G401 (cell line): ENCODE data around the gene CRTAC1. TPM values are rescaled to one million over a fixed set of nuclear protein-coding genes. Genes with fewer than 3 reads are reported as not detected.

Experiments used
- DNase-seq: peaks from one replicate; pipeline ENCODE4 v3.0.0-alpha.2; 2015; ENCODE audit warnings: low spot score
- in situ Hi-C: cut with HindIII; loops from 2 replicates; pipeline ENCODE4 v1.10.0; 2016; ENCODE audit warnings: low sequenced_read_pairs, mixed read lengths
- total RNA-seq: library from RNA; depleted of rRNA; stranded (reverse); fragments of >200 nt; shearing (Covaris generic); gene quantifications from 2 replicates; pipeline ENCODE4 v1.2.3, GENCODE V29; 2014

The CRTAC1 gene
- total RNA-seq, 1 experiment from 2014 or later = 0.10 TPM

- no peak for DNase-seq
- in situ Hi-C loops = no loop called here
Measured at GRCh38 chr10:97886286-97886685, 144.1 kb downstream of the CRTAC1 start.

DNA sequence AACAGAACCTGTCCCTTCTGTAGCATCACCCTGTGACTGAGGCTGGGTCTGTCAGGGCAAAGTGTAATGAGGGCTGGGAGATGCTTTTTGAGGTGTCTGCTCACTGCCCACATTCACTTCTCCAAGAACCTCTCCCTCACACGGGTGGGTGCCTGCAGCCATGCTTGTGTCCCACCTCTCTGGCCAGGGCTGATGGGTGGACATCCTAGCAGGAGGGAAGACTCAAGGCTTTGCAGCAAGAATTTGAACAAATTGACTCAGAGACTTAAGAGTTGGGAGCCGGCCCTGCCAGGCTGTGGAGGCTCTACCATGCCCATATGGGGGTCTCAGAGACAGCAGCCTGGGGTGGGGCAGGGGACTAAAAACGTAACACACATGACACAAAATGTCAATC is 147.3 kb downstream of the CRTAC1 start:
- in situ Hi-C loops = no loop called here
- no peak for DNase-seq

- DNase-seq = no peak
- in situ Hi-C loops = no loop called here
Measured at GRCh38 chr10:97882142-97883091, 148.0 kb downstream of the CRTAC1 start.

DNA sequence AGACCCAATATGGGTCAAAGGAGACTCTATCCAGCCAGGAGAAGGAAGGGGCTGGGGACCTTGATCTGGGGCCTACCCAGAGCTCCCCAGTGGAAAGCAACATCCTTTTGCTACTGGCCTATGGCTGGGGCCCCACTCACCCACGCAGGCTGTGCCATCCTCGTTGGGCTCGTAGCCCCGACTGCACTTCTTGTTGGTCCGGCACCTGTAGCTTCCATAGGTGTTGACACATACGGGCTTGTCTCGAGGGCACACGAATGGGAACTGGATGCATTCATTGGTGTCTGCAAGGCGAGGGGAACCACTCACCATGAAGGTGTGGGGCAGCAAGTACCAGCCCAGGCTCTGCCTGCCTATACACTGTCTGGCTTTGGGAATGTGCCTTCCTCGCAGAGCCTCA is 150.3 kb downstream of the CRTAC1 start:
- no peak for DNase-seq
- in situ Hi-C loops = no loop called here

GRCh38 chr10:97879241-97879640 is 151.2 kb downstream of the CRTAC1 start:
- in situ Hi-C loops = no loop called here
- no peak for DNase-seq

DNA sequence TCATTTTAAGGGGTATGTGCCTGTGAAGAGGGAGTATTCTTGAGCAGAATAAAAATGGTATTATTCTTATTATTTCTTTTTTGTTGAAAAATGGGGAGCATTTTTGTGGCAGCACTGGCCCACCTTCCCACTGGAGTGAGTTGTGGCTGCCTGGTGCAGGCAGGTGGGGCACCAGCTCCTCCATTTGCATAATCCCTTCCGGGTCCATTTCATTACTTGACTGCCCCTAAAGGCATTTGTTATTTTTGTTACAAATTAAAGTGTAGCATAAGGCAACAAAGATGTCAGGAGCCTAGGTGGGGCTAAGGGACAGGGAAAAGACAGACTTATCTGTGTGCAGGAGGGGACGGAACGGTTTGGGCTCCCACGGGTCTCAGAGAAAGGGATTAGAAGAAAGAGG is 154.0 kb downstream of the CRTAC1 start:
- in situ Hi-C loops = no loop called here
- DNase-seq = no peak

DNA sequence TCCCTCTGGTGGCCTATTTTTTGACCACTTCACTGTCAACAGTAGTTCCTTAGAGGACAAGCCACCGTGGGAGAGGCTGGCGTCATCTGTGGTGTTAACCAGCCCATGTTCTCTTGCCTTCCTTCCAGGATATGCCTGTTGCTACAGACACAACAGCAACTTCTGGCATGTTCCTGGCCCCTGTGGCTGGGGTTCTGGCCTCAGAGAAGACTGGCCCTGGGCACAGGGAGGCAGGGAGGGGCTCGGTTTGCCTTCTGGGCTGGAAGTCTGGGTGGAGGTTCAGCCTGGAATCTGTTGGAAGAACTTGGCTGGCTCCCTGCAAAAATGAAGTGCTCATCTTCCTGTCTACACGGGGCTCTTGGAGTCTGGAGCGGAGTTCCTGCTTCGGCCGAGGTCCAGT is 155.0 kb downstream of the CRTAC1 start:
- DNase-seq = no peak
- in situ Hi-C loops = no loop called here

DNA sequence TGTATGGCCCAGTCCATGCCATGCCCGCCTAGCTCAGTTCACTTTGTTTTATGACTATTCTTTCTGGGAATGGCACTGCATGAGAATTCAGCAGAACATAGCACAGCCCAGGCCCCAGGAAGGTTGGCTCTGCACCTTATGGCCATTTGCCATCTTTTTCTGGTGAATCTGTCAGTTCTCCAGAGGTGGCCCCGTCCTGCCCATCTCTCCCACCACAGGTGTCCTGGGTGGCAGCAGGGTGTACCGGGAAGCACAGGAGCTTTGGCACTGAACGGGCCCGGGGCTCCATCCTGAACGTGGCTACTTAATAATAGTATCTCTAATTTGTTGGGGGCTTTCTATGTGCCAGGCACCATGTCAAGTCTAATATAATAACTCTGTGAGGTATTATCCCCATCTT is 156.1 kb downstream of the CRTAC1 start:
- in situ Hi-C loops = no loop called here
- DNase-seq = no peak

DNA sequence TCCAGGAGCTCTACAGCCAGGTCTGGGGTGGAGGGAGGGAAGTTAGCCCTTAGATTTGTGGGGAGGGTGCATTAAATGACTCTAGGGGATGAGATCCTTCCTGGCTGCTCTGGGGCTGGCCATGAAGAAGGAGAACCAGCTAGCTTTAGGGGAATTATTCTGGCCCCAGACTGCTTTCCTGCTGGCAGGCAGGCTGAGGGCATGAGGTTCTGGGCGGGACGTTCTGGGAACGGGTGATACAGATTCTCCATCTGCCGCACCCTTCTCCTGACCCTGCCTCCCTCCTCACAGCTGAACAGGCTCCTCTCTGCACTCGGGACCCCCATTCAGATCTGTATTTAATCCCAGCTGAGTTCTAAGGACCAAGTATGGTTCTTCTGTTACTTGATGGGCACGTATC is 156.9 kb downstream of the CRTAC1 start:
- DNase-seq = no peak
- in situ Hi-C loops = no loop called here

DNA sequence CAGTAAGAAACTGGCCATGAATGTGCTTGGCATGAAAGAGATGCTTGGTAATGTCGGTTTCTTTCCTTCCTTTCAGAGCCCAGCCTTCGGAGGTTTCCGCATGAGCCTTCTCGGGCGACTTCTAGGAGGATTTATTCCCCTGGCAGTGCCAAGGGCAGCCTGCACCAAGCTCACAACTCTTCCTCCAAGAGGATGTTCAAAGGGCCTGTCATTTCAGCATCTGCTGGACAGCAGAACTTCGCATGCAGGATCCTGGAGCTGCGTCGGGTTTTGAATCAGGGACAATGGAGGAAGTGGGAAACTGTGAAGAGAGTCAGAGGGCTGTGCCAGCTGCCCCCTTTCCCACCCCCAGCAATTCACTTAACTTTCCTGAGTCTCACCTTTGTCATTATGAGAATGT is 159.4 kb downstream of the CRTAC1 start:
- in situ Hi-C loops = no loop called here

GRCh38 chr10:97869091-97870042 is 161.1 kb downstream of the CRTAC1 start:
- in situ Hi-C loops = no loop called here
- peak; percentile 98 for DNase-seq

More for the DNA sequence above, 159.4 kb downstream of the CRTAC1 start:
- DNase-seq = no peak

GRCh38 chr10:97868134-97868685 is 162.2 kb downstream of the CRTAC1 start:
- no peak for DNase-seq
- in situ Hi-C loops = no loop called here

- in situ Hi-C loops = no loop called here
- DNase-seq = no peak
Measured at GRCh38 chr10:97867220-97867800, 163.1 kb downstream of the CRTAC1 start.

DNA sequence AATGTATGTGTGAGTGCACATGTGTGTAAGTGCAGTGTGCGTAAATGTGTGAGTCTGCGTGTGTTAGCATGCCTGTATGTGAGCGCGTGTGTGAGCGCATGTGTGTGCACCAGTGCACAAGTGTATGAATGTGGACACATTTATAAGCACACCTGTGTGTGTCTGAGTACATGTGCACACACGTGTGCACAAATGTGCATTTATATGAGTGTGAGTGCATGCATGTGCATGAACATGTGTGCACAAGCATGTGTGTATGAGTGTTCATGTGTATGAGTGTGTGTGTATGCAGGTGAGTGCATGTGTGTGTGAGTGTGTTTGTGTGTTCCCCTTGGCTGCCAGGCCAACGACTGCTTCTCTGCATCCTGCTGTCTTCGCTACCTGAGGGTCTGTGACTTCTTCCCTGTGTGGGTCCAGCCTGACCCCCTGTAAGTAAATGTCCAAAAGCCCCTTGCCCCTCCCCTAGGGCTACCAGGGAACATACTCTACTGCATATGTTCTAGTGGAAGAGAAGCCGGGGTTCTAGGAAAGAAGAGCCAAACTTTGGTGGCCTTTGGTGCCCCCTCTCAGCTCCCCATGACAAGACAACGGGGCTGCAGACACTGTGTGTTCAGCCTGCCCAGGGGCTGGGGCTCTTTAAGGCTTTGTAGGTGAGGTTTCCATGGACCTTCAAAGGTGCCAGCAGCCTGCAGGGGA is 163.7 kb downstream of the CRTAC1 start:
- in situ Hi-C loops = no loop called here
- no peak for DNase-seq

DNA sequence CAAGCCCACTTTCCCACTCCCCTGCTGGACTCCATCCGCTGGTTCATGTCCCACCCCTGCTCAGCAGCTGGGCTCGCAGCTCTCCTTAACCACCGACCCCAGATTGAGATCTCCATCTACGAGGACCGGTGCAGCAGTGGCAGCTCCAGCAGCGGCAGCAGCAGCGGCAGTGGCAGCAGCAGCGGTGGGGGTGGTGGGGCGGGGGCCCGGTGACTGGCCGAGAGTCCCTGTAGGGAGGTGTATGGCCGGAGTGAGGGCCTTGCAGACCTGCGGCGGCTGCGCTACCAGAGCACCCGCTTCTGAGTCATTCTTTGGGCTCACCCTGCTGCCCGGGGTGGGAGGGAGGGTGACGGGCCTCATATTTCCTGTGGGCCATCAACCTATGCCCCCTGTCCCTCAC is 164.9 kb downstream of the CRTAC1 start:
- in situ Hi-C loops = no loop called here
- DNase-seq = no peak

DNA sequence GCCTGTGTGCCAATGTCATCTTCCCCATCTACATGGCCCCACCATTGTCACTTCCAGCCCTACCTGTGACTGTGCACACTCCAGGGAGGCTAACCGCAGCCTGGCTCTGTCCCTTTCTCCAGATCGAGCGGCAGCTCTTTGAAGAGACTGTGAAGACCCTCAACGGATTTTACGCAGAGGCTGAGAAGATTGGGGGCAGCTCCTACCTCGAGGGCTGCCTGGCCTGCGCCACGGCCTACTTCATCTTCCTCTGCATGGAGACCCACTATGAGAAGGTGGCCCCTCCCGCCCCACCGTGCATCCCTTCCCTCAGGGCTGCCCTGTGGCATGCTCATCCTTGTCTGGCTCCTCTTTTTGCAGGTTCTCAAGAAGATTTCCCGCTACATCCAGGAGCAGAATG is 166.6 kb downstream of the CRTAC1 start:
- no peak for DNase-seq
- in situ Hi-C loops = no loop called here

- in situ Hi-C loops = no loop called here
- peak; percentile 44 for DNase-seq
Measured at GRCh38 chr10:97861924-97862323, 168.5 kb downstream of the CRTAC1 start.

DNA sequence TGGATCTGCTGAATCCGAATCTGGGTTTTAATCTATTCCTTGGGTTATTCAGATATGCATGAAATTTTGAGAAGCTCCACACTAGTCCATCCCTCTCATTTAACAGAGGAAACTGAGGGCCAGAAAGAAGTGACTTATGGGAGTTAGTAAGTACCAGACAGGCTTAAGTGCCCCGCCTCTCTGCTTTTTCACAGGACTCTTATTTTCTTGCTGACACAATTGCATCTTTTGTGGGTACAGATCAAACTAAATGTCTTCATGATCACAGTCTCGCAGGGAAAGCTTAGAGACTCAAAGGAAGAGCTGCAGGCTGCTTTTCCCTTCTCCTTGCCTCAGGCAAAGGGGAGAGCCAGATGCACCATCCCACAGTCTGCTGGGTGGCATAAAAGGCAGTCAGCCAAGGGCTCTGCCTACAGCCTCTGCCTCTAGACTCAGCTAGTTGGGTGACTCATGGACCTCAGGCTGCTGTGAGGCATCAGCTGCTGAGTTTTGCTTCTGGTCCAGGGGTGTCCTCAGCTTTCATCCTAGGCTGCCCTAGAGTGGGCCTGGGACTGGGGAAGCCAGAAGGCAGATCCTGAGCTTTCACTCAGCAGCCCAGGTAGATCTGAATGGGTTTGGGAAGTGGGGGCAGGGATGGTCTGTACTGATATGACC is 169.2 kb downstream of the CRTAC1 start:
- DNase-seq = peak; percentile 36
- in situ Hi-C loops = no loop called here
